ENCODE data around the gene PROC.

Gene PROC

GRCh38 chr2:127424598-127425520 lies 6.6 kb downstream of the PROC start:
- H3K4me3 ChIP-seq (ENCODE audit: low read depth, low read length) = no peak overlapping the region
- DNase-seq (ENCODE audit: low read depth) = no peak

DNA sequence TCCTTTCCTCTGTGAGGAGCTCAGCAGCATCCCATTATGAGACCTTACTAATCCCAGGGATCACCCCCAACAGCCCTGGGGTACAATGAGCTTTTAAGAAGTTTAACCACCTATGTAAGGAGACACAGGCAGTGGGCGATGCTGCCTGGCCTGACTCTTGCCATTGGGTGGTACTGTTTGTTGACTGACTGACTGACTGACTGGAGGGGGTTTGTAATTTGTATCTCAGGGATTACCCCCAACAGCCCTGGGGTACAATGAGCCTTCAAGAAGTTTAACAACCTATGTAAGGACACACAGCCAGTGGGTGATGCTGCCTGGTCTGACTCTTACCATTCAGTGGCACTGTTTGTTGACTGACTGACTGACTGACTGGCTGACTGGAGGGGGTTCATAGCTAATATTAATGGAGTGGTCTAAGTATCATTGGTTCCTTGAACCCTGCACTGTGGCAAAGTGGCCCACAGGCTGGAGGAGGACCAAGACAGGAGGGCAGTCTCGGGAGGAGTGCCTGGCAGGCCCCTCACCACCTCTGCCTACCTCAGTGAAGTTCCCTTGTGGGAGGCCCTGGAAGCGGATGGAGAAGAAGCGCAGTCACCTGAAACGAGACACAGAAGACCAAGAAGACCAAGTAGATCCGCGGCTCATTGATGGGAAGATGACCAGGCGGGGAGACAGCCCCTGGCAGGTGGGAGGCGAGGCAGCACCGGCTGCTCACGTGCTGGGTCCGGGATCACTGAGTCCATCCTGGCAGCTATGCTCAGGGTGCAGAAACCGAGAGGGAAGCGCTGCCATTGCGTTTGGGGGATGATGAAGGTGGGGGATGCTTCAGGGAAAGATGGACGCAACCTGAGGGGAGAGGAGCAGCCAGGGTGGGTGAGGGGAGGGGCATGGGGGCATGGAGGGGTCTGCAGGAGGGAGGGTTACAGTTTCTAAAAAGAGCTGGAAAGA lies 7.6 kb downstream of the PROC start:
- H3K4me3 ChIP-seq (ENCODE audit: low read depth, low read length) = no peak overlapping the region
- no peak for DNase-seq (ENCODE audit: low read depth)

DNA sequence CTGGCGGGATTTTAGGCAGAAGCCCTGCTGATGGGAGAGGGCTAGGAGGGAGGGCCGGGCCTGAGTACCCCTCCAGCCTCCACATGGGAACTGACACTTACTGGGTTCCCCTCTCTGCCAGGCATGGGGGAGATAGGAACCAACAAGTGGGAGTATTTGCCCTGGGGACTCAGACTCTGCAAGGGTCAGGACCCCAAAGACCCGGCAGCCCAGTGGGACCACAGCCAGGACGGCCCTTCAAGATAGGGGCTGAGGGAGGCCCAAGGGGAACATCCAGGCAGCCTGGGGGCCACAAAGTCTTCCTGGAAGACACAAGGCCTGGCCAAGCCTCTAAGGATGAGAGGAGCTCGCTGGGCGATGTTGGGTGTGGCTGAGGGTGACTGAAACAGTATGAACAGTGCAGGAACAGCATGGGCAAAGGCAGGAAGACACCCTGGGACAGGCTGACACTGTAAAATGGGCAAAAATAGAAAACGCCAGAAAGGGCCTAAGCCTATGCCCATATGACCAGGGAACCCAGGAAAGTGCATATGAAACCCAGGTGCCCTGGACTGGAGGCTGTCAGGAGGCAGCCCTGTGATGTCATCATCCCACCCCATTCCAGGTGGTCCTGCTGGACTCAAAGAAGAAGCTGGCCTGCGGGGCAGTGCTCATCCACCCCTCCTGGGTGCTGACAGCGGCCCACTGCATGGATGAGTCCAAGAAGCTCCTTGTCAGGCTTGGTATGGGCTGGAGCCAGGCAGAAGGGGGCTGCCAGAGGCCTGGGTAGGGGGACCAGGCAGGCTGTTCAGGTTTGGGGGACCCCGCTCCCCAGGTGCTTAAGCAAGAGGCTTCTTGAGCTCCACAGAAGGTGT lies 8.5 kb downstream of the PROC start:
- H3K4me3 ChIP-seq (ENCODE audit: low read depth, low read length) = no peak overlapping the region
- DNase-seq (ENCODE audit: low read depth) = no peak

DNA sequence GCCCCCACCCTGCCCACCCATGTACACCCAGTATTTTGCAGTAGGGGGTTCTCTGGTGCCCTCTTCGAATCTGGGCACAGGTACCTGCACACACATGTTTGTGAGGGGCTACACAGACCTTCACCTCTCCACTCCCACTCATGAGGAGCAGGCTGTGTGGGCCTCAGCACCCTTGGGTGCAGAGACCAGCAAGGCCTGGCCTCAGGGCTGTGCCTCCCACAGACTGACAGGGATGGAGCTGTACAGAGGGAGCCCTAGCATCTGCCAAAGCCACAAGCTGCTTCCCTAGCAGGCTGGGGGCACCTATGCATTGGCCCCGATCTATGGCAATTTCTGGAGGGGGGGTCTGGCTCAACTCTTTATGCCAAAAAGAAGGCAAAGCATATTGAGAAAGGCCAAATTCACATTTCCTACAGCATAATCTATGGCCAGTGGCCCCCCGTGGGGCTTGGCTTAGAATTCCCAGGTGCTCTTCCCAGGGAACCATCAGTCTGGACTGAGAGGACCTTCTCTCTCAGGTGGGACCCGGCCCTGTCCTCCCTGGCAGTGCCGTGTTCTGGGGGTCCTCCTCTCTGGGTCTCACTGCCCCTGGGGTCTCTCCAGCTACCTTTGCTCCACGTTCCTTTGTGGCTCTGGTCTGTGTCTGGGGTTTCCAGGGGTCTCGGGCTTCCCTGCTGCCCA lies 9.3 kb downstream of the PROC start:
- DNase-seq (ENCODE audit: low read depth) = no peak
- H3K4me3 ChIP-seq (ENCODE audit: low read depth, low read length) = no peak overlapping the region

GRCh38 chr2:127428057-127428814 lies 10.0 kb downstream of the PROC start:
- H3K4me3 ChIP-seq (ENCODE audit: low read depth, low read length) = no peak overlapping the region
- DNase-seq (ENCODE audit: low read depth) = no peak

GRCh38 chr2:127428815-127429109 lies 10.5 kb downstream of the PROC start:
- DNase-seq (ENCODE audit: low read depth) = no peak
- H3K4me3 ChIP-seq (ENCODE audit: low read depth, low read length) = no peak overlapping the region

GRCh38 chr2:127429291-127429690 lies 11.1 kb downstream of the PROC start:
- DNase-seq (ENCODE audit: low read depth) = no peak

GRCh38 chr2:127429844-127430425 lies 11.7 kb downstream of the PROC start:
- H3K4me3 ChIP-seq (ENCODE audit: low read depth, low read length) = no peak overlapping the region
- no peak for DNase-seq (ENCODE audit: low read depth)

More at GRCh38 chr2:127429291-127429690, 11.1 kb downstream of the PROC start:
- H3K4me3 ChIP-seq (ENCODE audit: low read depth, low read length) = no peak overlapping the region

- no peak overlapping the region for H3K4me3 ChIP-seq (ENCODE audit: low read depth, low read length)
- DNase-seq (ENCODE audit: low read depth) = no peak
These were observed 13.3 kb downstream of the PROC start for GRCh38 chr2:127431408-127432023.

DNA sequence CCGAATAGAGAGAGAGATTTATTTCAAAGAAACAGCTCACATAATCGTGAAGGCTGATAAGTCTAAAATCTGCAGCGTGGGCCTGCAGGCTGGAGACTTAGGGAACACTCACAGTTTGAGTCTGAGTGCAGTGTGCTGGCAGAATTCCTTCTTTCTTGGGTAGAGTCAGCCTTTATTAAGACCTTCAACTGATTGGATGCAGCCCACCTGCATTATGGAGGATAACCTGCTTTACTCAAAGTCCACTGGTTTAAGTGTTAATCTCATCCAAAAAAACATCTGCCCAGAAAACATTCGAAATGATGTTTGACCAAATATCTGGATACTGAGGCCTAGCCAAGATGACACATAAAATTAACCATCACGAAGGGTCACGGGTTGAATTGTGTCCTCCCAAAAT lies 16.3 kb downstream of the PROC start:
- no peak overlapping the region for H3K4me3 ChIP-seq (ENCODE audit: low read depth, low read length)
- no peak for DNase-seq (ENCODE audit: low read depth)

- no peak overlapping the region for H3K4me3 ChIP-seq (ENCODE audit: low read depth, low read length)
- DNase-seq (ENCODE audit: low read depth) = no peak
These were observed 18.8 kb downstream of the PROC start for GRCh38 chr2:127437056-127437455.

DNA sequence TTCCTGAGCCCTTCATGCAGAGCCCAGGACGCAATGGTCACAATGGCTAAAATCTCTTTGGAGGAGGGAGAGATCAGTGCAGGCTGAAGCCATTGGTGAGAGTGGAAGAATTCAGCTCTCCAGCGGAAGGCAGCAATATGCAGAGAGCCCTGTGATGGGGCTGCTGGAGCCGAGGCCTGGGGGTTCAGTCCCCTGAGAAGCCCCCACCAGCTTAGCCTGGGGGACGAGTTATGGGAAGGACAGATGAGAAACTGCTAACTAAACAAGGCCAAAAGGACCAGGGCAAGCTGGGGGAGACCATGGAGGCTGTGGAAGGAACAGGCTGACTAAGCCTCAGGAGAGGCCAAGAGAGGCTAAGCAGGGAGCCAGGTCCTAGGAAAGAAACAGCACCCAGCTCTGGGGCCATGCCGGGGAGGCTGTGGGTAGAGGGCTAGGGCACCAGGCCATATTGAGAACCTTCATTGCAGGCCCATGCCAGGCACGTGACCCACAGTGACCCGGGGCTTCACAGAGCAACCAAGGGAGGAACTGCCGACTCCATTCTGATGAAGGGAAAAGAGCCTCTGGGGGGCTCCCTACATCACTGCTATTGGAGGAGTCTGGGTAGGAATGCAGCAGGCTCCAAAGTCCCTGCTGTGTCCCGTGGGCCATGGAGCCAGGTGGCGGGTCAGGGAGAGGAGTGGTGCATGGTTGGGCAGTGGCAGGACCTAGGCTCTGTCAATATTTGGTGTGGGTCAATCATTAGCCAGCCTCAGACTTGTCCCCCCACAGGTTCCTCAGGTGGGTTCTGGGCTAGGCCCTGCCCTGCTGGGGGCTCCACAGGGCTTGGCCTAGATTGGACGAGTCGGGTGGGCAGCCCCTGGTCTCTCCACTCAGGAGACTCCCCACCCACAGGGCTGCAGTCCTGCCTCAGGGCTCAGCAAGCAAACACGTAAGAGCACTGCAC lies 19.8 kb downstream of the PROC start:
- no peak for DNase-seq (ENCODE audit: low read depth)
- no peak overlapping the region for H3K4me3 ChIP-seq (ENCODE audit: low read depth, low read length)

- H3K4me3 ChIP-seq (ENCODE audit: low read depth, low read length) = no peak overlapping the region
- DNase-seq (ENCODE audit: low read depth) = no peak
These were observed 21.1 kb downstream of the PROC start for GRCh38 chr2:127439343-127439742.

GRCh38 chr2:127448526-127448925 lies 30.3 kb downstream of the PROC start:
- H3K4me3 ChIP-seq (ENCODE audit: low read depth, low read length) = no peak overlapping the region
- DNase-seq (ENCODE audit: low read depth) = no peak

- no peak overlapping the region for H3K4me3 ChIP-seq (ENCODE audit: low read depth, low read length)
These were observed 31.2 kb downstream of the PROC start for GRCh38 chr2:127449414-127449813.

GRCh38 chr2:127449898-127450297 lies 31.7 kb downstream of the PROC start:
- H3K4me3 ChIP-seq (ENCODE audit: low read depth, low read length) = no peak overlapping the region
- no peak for DNase-seq (ENCODE audit: low read depth)

More at GRCh38 chr2:127449414-127449813, 31.2 kb downstream of the PROC start:
- no peak for DNase-seq (ENCODE audit: low read depth)

Measured in skeletal muscle cell (primary cell).